ENCODE data around the gene TMEM121. TPM values are rescaled to one million over a fixed set of nuclear protein-coding genes. Genes with fewer than 3 reads are reported as not detected.
A peak's percentile ranks its signal among the peaks of the same experiment; 100 is the strongest.

The TMEM121 gene
- polyA plus RNA-seq, 1 of the 3 experiments (the other 2 are of a cell fraction): 9.1 TPM

DNA sequence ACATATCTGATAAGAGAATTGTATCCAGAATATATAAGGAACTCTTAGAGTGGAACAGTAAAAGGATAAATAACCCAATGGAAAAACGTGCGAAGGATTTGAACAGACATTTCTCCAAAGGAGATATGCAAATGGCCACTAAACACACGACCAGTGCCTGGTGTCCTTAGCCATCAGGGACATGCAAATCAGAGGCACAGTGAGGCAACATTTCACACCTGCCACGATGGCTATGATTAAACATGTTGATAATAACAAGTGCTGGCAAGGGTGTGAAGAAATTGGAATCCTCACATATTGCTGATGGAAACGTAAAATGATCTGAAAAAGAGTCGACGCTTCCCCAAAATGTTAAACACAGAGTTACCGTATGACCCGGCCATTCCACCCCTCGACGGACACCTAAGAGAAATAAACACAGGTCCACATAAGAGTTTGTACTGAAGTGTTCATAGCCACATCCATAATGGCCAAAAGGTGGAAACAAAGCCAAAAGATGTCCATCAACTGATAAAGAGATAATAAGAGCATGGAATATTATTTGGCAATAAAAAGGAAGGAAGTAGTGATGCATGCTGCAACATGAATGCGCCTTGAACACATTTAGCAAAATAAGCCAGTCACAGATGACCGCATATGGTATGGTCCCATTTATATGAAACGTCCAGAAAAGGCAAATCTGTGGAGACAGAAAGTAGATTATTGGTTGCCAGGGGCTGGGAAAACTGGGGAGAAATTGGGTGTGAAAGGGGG is 6.3 kb upstream of the TMEM121 start (continued):
- no peak for TF ChIP-seq TEAD4 (IDR thresholded peaks at IDR 0.05; ENCODE audit: borderline replicate concordance, insufficient read depth)
- TF ChIP-seq YY1 (IDR thresholded peaks at IDR 0.05; ENCODE audit: low read depth): no peak
- TF ChIP-seq, protein P1, sequence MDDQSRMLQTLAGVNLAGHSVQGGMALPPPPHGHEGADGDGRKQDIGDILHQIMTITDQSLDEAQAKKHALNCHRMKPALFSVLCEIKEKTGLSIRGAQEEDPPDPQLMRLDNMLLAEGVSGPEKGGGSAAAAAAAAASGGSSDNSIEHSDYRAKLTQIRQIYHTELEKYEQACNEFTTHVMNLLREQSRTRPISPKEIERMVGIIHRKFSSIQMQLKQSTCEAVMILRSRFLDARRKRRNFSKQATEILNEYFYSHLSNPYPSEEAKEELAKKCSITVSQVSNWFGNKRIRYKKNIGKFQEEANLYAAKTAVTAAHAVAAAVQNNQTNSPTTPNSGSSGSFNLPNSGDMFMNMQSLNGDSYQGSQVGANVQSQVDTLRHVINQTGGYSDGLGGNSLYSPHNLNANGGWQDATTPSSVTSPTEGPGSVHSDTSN (IDR thresholded peaks at IDR 0.05): no peak
- no peak for TF ChIP-seq NRF1 (IDR thresholded peaks at IDR 0.05; ENCODE audit: low read depth, low read length)
- TF ChIP-seq SIN3A (IDR thresholded peaks at IDR 0.05; ENCODE audit: borderline replicate concordance, low read depth, low read length): no peak
- TF ChIP-seq TCF12 (IDR thresholded peaks at IDR 0.05): no peak
- no peak for TF ChIP-seq FOSL2 (IDR thresholded peaks at IDR 0.05; ENCODE audit: borderline replicate concordance, low read depth)
- TF ChIP-seq MXI1 (IDR thresholded peaks at IDR 0.05; ENCODE audit: low read depth, low read length): no peak

GRCh38 chr14:105525326-105525725 is 1.1 kb upstream of the TMEM121 start:
- no peak overlapping the region for H3K27ac ChIP-seq (ENCODE audit: low read depth in 2 of 2, low read length in 1 of 2)
- H4K20me1 ChIP-seq (ENCODE audit: insufficient read depth): no peaks in the 10 kb centered on the region
- no peak overlapping the region for H3K9ac ChIP-seq
- H3F3A ChIP-seq (replicated peaks; ENCODE audit: insufficient read depth): peaks cover 19% of the 10 kb centered on the region
- TF ChIP-seq GATA2 (CRISPR knock-in tag; IDR thresholded peaks at IDR 0.05): no peak
- TF ChIP-seq RFX5 (IDR thresholded peaks at IDR 0.05; ENCODE audit: low read length): no peak
- WGBS (ENCODE audit: low lambda C conversion rate): 74% methylated on average over 7 of the region's 9 CpGs
- no peaks in the 10 kb centered on the region for H3K9me2 ChIP-seq
- no peak overlapping the region for H3K4me3 ChIP-seq (ENCODE audit: low read depth in 2 of 2, low read length in 1 of 2)
- no peaks in the 10 kb centered on the region for H3K36me3 ChIP-seq (replicated peaks in 1 of 2; ENCODE audit: control insufficient read depth in 1 of 2, insufficient read depth in 2 of 2, low read length in 1 of 2)
- CTCF ChIA-PET: interaction anchor here (1.4 to 5.8 kb wide), 4 partner anchors 13 to 155 kb away, joined by 3 to 61 read pairs (median 28); partner anchors contain the start of gene TEDC1
- H3K27me3 ChIP-seq (ENCODE audit: insufficient read depth): no peaks in the 10 kb centered on the region; the same call in 1 of the 2 replicates
- H3K4me2 ChIP-seq: no peak overlapping the region
- no peaks in the 10 kb centered on the region for H3K9me3 ChIP-seq
- H2AFZ ChIP-seq (ENCODE audit: low read depth): no peak overlapping the region; the same call in 1 of the 2 replicates
- POLR2A ChIA-PET: no interaction called here
- H3K79me2 ChIP-seq (ENCODE audit: insufficient read depth): no peaks in the 10 kb centered on the region
- peaks cover 4 to 17% of the 10 kb centered on the region in 2 experiments; a peak in 2 of 4 replicates for H3K4me1 ChIP-seq (ENCODE audit: control insufficient read depth in 1 of 2, insufficient read depth in 2 of 2, low read depth in 1 of 2, low read length in 1 of 2)
- DNase-seq: no peak

DNA sequence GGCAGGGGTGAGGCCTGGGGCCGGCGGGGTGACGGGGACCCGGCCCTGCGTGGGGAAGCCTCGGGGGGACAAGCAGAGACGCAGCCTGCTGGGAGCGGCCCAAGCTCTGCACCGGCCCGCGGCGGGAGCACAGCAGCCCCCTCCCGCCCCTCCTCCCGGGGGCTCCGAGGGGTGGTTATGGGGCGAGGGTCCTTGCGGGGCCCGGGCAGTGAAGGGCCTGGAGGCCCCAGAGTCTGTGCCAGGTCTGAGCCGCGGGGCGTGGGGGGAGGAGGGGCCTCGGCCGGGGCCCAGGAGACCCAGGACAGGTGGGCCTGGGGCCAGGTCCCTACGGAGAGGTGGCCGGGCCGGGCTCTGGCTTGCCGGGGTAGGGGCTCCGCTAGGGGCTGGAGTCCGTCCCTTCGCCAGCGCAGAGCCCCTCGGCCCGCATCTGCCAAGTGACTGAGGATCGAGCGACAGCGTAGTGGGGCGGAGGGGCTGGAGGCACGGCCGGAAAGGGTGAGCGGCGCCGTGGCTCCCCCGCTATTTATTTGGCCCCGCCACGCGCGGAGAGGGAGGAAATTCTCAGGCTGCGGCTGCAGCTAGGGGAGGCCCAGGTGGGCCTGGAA is 495 bp downstream of the TMEM121 start:
- peak; percentile 73 for DNase-seq
- H3K9ac ChIP-seq: peak overlapping the region; percentile 66
- no peaks in the 10 kb centered on the region for H3K9me2 ChIP-seq
- no peaks in the 10 kb centered on the region; the same call in 1 of the 2 replicates for H3K27me3 ChIP-seq (ENCODE audit: insufficient read depth)
- CTCF ChIA-PET: interaction anchor here (1.0 to 5.8 kb wide), 7 partner anchors 9 to 78 kb away, joined by 3 to 61 read pairs (median 9); partner anchors contain the start of gene TEDC1
- H3K4me3 ChIP-seq (ENCODE audit: low read depth in 2 of 2, low read length in 1 of 2): peak overlapping the region; percentile 64 to 69
- TF ChIP-seq MXI1 (IDR thresholded peaks at IDR 0.05; ENCODE audit: low read depth, low read length): no peak
- no peak for TF ChIP-seq SIN3A (IDR thresholded peaks at IDR 0.05; ENCODE audit: borderline replicate concordance, low read depth, low read length)
- TF ChIP-seq GATA2 (CRISPR knock-in tag; IDR thresholded peaks at IDR 0.05): no peak
- TF ChIP-seq CHD2 (IDR thresholded peaks at IDR 0.05; ENCODE audit: low read length, partially characterized antibody): no peak
- no peak for TF ChIP-seq RXRA (IDR thresholded peaks at IDR 0.05; ENCODE audit: borderline replicate concordance, low read depth)
- no peak for TF ChIP-seq FOXM1 (IDR thresholded peaks at IDR 0.05; ENCODE audit: low read depth)
- TF ChIP-seq EZH2phosphoT487 (IDR thresholded peaks at IDR 0.05; ENCODE audit: borderline replicate concordance, low read depth): no peak
- TF ChIP-seq FOSL2 (IDR thresholded peaks at IDR 0.05; ENCODE audit: borderline replicate concordance, low read depth): no peak
- TF ChIP-seq, protein P1 (IDR thresholded peaks at IDR 0.05): no peak
- no peak for TF ChIP-seq YY1 (IDR thresholded peaks at IDR 0.05; ENCODE audit: low read depth)
- TF ChIP-seq RFX5 (IDR thresholded peaks at IDR 0.05; ENCODE audit: low read length): no peak
- TF ChIP-seq MAX (IDR thresholded peaks at IDR 0.05; ENCODE audit: low read depth): no peak
- no peak for TF ChIP-seq TAF1 (IDR thresholded peaks at IDR 0.05; ENCODE audit: borderline replicate concordance, low read depth, low read length)
- no peak for TF ChIP-seq POLR2AphosphoS5 (IDR thresholded peaks at IDR 0.05; ENCODE audit: low read depth, low read length)
- TF ChIP-seq NRF1 (IDR thresholded peaks at IDR 0.05; ENCODE audit: low read depth, low read length): no peak
- no peaks in the 10 kb centered on the region for H4K20me1 ChIP-seq (ENCODE audit: insufficient read depth)
- POLR2A ChIA-PET: interaction anchor here (0.5 kb wide), 1 partner anchor 175 kb away, joined by 4 read pairs; no protein-coding TSS in a partner anchor
- peaks cover 4 to 17% of the 10 kb centered on the region in 2 experiments; a peak in 2 of 4 replicates for H3K4me1 ChIP-seq (ENCODE audit: control insufficient read depth in 1 of 2, insufficient read depth in 2 of 2, low read depth in 1 of 2, low read length in 1 of 2)
- H3K36me3 ChIP-seq (replicated peaks in 1 of 2; ENCODE audit: control insufficient read depth in 1 of 2, insufficient read depth in 2 of 2, low read length in 1 of 2): peaks cover 0 to 2% of the 10 kb centered on the region in 2 experiments
- 9% methylated on average over 9 of the region's 48 CpGs for WGBS (ENCODE audit: low lambda C conversion rate)
- no peaks in the 10 kb centered on the region for H3K79me2 ChIP-seq (ENCODE audit: insufficient read depth)
- H3F3A ChIP-seq (replicated peaks; ENCODE audit: insufficient read depth): peaks cover 19% of the 10 kb centered on the region
- H3K9me3 ChIP-seq: no peaks in the 10 kb centered on the region
- 0 out of 2 replicates have a peak overlapping the region, but pooled peaks have one; percentile 35 for H2AFZ ChIP-seq (ENCODE audit: low read depth)
- peak overlapping the region; percentile 98 for H3K4me2 ChIP-seq
- no peak overlapping the region for H3K27ac ChIP-seq (ENCODE audit: low read depth in 2 of 2, low read length in 1 of 2)

All from SK-N-SH (cell line).